GM21367 (cell line): ENCODE measurements around the gene PBX1.
A peak's percentile ranks its signal among the peaks of the same experiment; 100 is the strongest.
"Not testable (repeated sequence)": the region's sequence is repeated elsewhere in the genome, so short reads cannot be mapped to it uniquely, and the experiment has no call there.

ENCODE experiments used
- ATAC-seq: cut with Tn5 transposase; IDR thresholded peaks from one replicate; pipeline ENCODE4 v1.9.1; 2021; ENCODE audit not compliant: unreplicated experiment

Gene PBX1

GRCh38 chr1:164558461-164559341 is at the start of gene PBX1:
Gene PBX1, plus strand, starts transcription at chr1:164559184.
- ATAC-seq: peak; percentile 100

GRCh38 chr1:164510435-164510834 is 48.5 kb upstream of the PBX1 start:
- ATAC-seq: no peak

GRCh38 chr1:164511001-164511705 is 47.8 kb upstream of the PBX1 start:
- ATAC-seq: no peak

GRCh38 chr1:164515231-164515630 is 43.8 kb upstream of the PBX1 start:
- no peak for ATAC-seq

GRCh38 chr1:164515711-164516331 is 43.2 kb upstream of the PBX1 start:
- no peak for ATAC-seq

- ATAC-seq: no peak
Measured at GRCh38 chr1:164516591-164516990, 42.4 kb upstream of the PBX1 start.

- no peak for ATAC-seq
Measured at GRCh38 chr1:164518692-164519332, 40.2 kb upstream of the PBX1 start.

GRCh38 chr1:164519426-164519825 is 39.6 kb upstream of the PBX1 start:
- ATAC-seq: no peak

- ATAC-seq: no peak
Measured at GRCh38 chr1:164524810-164525209, 34.2 kb upstream of the PBX1 start.

- no peak for ATAC-seq
Measured at GRCh38 chr1:164534863-164535610, 23.9 kb upstream of the PBX1 start.

GRCh38 chr1:164552463-164552988 is 6.5 kb upstream of the PBX1 start:
- ATAC-seq: not testable (repeated sequence)

GRCh38 chr1:164557270-164557669 is 1.7 kb upstream of the PBX1 start:
- no peak for ATAC-seq

GRCh38 chr1:164559342-164560051 is 513 bp downstream of the PBX1 start:
- no peak for ATAC-seq

GRCh38 chr1:164560121-164560541 is 1.1 kb downstream of the PBX1 start:
- no peak for ATAC-seq

GRCh38 chr1:164560556-164560955 is 1.6 kb downstream of the PBX1 start:
- ATAC-seq: no peak

- ATAC-seq: no peak
Measured at GRCh38 chr1:164561007-164561406, 2.0 kb downstream of the PBX1 start.

- ATAC-seq: no peak
Measured at GRCh38 chr1:164561472-164561871, 2.5 kb downstream of the PBX1 start.

GRCh38 chr1:164562061-164562460 is 3.1 kb downstream of the PBX1 start:
- ATAC-seq: no peak

- ATAC-seq: no peak
Measured at GRCh38 chr1:164562511-164562910, 3.5 kb downstream of the PBX1 start.
